CD4-positive, CD25-positive, alpha-beta regulatory T cell (primary cell): ENCODE data around the gene KIF26A. TPM values are rescaled to one million over a fixed set of nuclear protein-coding genes. Genes with fewer than 3 reads are reported as not detected.

Experiments
- ATAC-seq, 2 donors: fragments of 150-1000 bp; cut with Tn5 transposase; one replicate each; pipeline ENCODE4 v1.10.0; 2021; ENCODE audit warnings: low read depth in 2 of 2, moderate number of reproducible peaks in 2 of 2, moderate library complexity in 1 of 2
- DNase-seq, 3 donors: peaks; one replicate each; pipeline versions ENCODE4 v3.0.0 to v3.0.0-alpha.2; 2012 to 2022; ENCODE audit warnings: mixed read lengths in 1 of 3
- H3K27ac ChIP-seq: one replicate; pipeline ENCODE4 v1.7.0; 2013; ENCODE audit warnings: mild to moderate bottlenecking, low read length; ENCODE audit not compliant: insufficient read depth, poor library complexity, severe bottlenecking
- H3K27me3 ChIP-seq: one replicate; pipeline ENCODE4 v1.7.0; 2013; ENCODE audit warnings: low read length; ENCODE audit not compliant: control insufficient read depth, insufficient read depth
- H3K36me3 ChIP-seq: one replicate; pipeline ENCODE4 v1.7.0; 2013; ENCODE audit warnings: mild to moderate bottlenecking, low read length, moderate library complexity; ENCODE audit not compliant: control insufficient read depth, insufficient read depth
- H3K4me1 ChIP-seq: 2 replicates; pipeline ENCODE4 v1.7.0; 2013; ENCODE audit warnings: mild to moderate bottlenecking, low read length; ENCODE audit not compliant: insufficient read depth, control insufficient read depth, poor library complexity, severe bottlenecking
- H3K4me3 ChIP-seq: one replicate; pipeline ENCODE4 v1.7.0; 2013; ENCODE audit warnings: low read depth, mild to moderate bottlenecking, low read length, moderate library complexity
- H3K9me3 ChIP-seq, 2 experiments: 1 replicate in 1 of 2; 2 replicates in 1 of 2; pipeline ENCODE4 v1.7.0; 2013; ENCODE audit warnings: low read length in 2 of 2, mild to moderate bottlenecking in 1 of 2, moderate library complexity in 1 of 2; ENCODE audit not compliant: control insufficient read depth in 2 of 2
- H3K27ac Mint-ChIP-seq, 3 donors: one replicate each; pipeline ENCODE4 v1.8.0; 2020 to 2022; ENCODE audit warnings: mild to moderate bottlenecking in 3 of 3, mixed read lengths in 3 of 3, moderate library complexity in 2 of 3
- H3K27me3 Mint-ChIP-seq: one replicate; pipeline ENCODE4 v1.8.0; 2022; ENCODE audit warnings: mild to moderate bottlenecking, mixed read lengths
- H3K36me3 Mint-ChIP-seq: one replicate; pipeline ENCODE4 v1.8.0; 2020; ENCODE audit warnings: mixed read lengths
- H3K4me1 Mint-ChIP-seq, 4 donors: one replicate each; pipeline ENCODE4 v1.8.0; 2020 to 2022; ENCODE audit warnings: mixed read lengths in 4 of 4, mild to moderate bottlenecking in 1 of 4
- H3K4me3 Mint-ChIP-seq, 4 donors: one replicate each; pipeline ENCODE4 v1.8.0; 2020 to 2022; ENCODE audit warnings: mild to moderate bottlenecking in 4 of 4, mixed read lengths in 4 of 4, moderate library complexity in 3 of 4
- H3K9me3 Mint-ChIP-seq, 7 donors: one replicate each; pipeline ENCODE4 v1.8.0; 2020 to 2022; ENCODE audit warnings: mixed read lengths in 7 of 7, mild to moderate bottlenecking in 3 of 7, moderate library complexity in 2 of 7
- polyA plus RNA-seq, 4 donors: library from polyadenylated mRNA; unstranded; fragments of 300-500 nt; fragmentation: Illumina TruSeq; gene quantifications; one replicate each; pipeline ENCODE4 v1.2.3, GENCODE V29; 2021
- total RNA-seq: library from RNA; stranded (reverse); gene quantifications from one replicate; pipeline ENCODE4 v1.2.3, GENCODE V29; 2022

The KIF26A gene
- total and polyA plus RNA-seq, 5 donors from 2014 or later: 0.07 TPM; not detected in 4

GRCh38 chr14:104139460-104140212 is 1.2 kb downstream of the KIF26A start:
- no peaks in the 10 kb centered on the region for H3K27me3 ChIP-seq
- no peak for DNase-seq

DNA sequence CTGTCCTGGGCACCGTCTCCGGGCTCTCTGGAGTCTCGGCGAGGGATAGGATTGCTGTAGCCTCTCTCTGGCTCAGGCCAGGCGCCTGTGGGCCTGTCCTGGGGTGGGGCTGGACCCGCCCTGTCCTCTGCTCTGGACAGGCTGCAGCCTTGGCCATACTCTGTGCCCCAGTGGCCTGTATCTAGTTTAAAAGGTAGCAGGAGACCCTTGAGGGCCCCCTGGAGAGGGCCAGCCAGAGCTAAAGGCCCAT is 1.8 kb downstream of the KIF26A start:
- Mint-ChIP-seq H3K27ac (no peak overlapping the region), H3K27me3 (peaks cover 32% of the 10 kb centered on the region), H3K9me3 (peaks cover 0 to 2% (median 0%) of the 10 kb centered on the region in 7 donors), H3K4me3 (peak overlapping the region in 2 of 4 donors; percentile 32 to 48), H3K36me3 (no peaks in the 10 kb centered on the region), H3K4me1 (peaks cover 0 to 10% (median 0%) of the 10 kb centered on the region in 4 donors)
- H3K27ac ChIP-seq: no peak overlapping the region
- peaks cover 21% of the 10 kb centered on the region for H3K4me1 ChIP-seq
- DNase-seq: no peak
- no peaks in the 10 kb centered on the region for H3K27me3 ChIP-seq
- H3K9me3 ChIP-seq: no peaks in the 10 kb centered on the region
- no peak overlapping the region for H3K4me3 ChIP-seq
- H3K36me3 ChIP-seq: no peaks in the 10 kb centered on the region
- ATAC-seq: no peak

More at GRCh38 chr14:104139460-104140212, 1.2 kb downstream of the KIF26A start:
- H3K36me3 ChIP-seq: no peaks in the 10 kb centered on the region
- no peak overlapping the region for H3K4me3 ChIP-seq
- H3K4me1 ChIP-seq: peaks cover 21% of the 10 kb centered on the region
- no peak for ATAC-seq
- no peak overlapping the region for H3K27ac Mint-ChIP-seq
- peaks cover 0 to 2% (median 0%) of the 10 kb centered on the region in 7 donors for H3K9me3 Mint-ChIP-seq
- H3K9me3 ChIP-seq: no peaks in the 10 kb centered on the region
- H3K4me1 Mint-ChIP-seq: peaks cover 0 to 10% (median 0%) of the 10 kb centered on the region in 4 donors
- no peak overlapping the region for H3K27ac ChIP-seq
- peak overlapping the region in 2 of 4 donors; percentile 32 to 48 for H3K4me3 Mint-ChIP-seq
- peaks cover 37% of the 10 kb centered on the region for H3K27me3 Mint-ChIP-seq
- no peaks in the 10 kb centered on the region for H3K36me3 Mint-ChIP-seq

DNA sequence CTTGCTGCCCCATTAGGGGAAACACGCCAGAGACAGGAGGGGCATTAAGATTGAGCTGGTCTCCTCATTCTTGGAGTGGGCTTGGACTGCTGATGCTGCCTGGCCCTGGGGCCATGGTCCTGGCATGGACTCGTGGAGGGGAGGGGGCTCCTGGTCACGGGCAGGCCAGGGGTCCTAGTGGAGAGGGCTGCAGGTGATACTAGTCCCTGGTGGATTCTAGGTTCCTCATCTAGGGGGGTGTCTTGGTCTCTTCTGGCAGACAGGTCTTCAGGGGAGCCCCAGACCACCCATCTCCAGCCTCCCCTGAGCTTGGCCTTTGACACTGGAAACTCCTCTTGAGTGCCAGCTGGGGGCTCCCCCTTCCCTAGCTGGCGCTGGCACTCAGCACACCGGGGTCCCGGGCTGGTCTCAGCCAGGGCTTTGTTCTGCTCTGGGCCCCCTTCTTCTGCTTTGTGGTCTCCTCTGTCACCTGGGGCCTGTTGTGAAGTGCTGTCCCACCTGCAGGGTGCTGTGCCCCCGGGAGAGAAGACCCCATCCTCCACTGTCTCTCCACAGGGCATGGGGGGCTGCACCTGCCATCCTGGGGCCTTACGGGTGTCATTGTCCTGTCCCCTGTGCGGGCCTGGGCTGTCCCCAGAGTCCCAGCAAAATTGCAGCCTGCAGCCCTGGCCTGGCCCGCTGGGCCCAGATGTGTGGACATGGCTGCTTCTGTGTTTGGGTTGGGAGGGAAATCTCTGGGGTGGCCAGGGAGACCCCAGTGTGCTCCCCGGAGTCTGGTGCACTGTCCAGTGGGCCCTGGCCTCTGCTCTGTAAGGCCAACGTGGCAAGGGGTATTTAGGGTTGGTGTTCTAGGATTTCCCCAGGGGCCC is 2.3 kb downstream of the KIF26A start:
- H3K9me3 ChIP-seq: no peaks in the 10 kb centered on the region
- no peaks in the 10 kb centered on the region for H3K36me3 ChIP-seq
- no peak for ATAC-seq
- Mint-ChIP-seq H3K4me3 (no peak overlapping the region), H3K4me1 (peaks cover 0 to 7% (median 0%) of the 10 kb centered on the region in 4 donors), H3K9me3 (peaks cover 0 to 2% (median 0%) of the 10 kb centered on the region in 7 donors), H3K27ac (no peak overlapping the region), H3K27me3 (peaks cover 27% of the 10 kb centered on the region), H3K36me3 (no peaks in the 10 kb centered on the region)
- H3K27me3 ChIP-seq: no peaks in the 10 kb centered on the region
- H3K27ac ChIP-seq: no peak overlapping the region
- peaks cover 21% of the 10 kb centered on the region for H3K4me1 ChIP-seq
- no peak overlapping the region for H3K4me3 ChIP-seq
- no peak for DNase-seq

- no peaks in the 10 kb centered on the region for H3K9me3 ChIP-seq
- H3K27me3 ChIP-seq: no peaks in the 10 kb centered on the region
- no peak for ATAC-seq
- no peaks in the 10 kb centered on the region for H3K36me3 Mint-ChIP-seq
- no peaks in the 10 kb centered on the region for H3K36me3 ChIP-seq
- no peak overlapping the region for H3K4me3 ChIP-seq
- no peak for DNase-seq
- peaks cover 27% of the 10 kb centered on the region for H3K27me3 Mint-ChIP-seq
- H3K27ac ChIP-seq: no peak overlapping the region
- peaks cover 21% of the 10 kb centered on the region for H3K4me1 ChIP-seq
- peaks cover 0 to 7% (median 0%) of the 10 kb centered on the region in 4 donors for H3K4me1 Mint-ChIP-seq
- no peak overlapping the region for H3K27ac Mint-ChIP-seq
- peaks cover 0 to 2% (median 0%) of the 10 kb centered on the region in 7 donors for H3K9me3 Mint-ChIP-seq
- no peak overlapping the region for H3K4me3 Mint-ChIP-seq
Observed at GRCh38 chr14:104141621-104142091, 3.3 kb downstream of the KIF26A start.

DNA sequence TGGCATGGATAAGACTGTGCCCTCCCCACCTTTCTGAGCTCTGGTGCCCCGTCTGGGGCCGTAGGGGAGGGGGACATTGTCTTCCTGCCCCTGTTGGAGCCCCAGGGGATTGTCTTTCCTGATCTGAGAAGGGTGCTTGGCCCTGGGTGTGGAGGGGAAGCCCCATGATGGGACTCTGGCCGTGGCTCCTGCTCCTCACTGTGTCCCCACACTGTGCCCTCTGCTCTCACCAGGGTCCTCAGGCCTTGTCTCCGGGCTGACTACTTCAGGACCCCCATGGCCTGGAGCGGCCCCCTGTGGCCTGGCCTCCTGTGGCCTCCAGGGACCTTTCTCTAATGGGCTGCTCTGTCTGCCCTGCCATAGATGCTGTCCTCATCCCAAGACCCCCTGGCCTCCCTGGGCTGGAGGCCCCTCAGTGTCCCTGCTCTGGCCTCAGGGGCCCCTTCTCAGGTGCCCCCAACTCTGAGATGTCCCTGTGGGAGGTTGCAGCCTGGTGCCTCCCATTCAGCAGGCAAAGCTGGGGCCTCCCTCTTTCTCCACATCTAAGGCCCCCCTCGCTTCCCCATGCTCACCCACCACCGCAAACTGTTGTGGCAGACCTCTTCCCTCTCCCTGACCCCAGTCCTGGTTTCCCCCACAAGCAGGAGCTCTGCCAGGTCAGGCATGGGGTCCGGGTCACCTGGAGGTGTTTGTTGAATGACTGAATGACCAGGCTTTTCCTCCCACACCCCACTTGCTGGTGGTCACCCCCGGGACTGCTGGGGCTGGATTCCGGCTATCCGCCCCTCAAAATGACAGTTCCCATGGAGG is 4.0 kb downstream of the KIF26A start:
- Histone ChIP-seq H3K27me3 (no peaks in the 10 kb centered on the region), H3K9me3 (no peaks in the 10 kb centered on the region), H3K4me1 (peaks cover 16% of the 10 kb centered on the region), H3K36me3 (no peaks in the 10 kb centered on the region), H3K27ac (no peak overlapping the region), H3K4me3 (no peak overlapping the region)
- no peaks in the 10 kb centered on the region for H3K36me3 Mint-ChIP-seq
- DNase-seq (no peak), ATAC-seq (no peak)
- H3K9me3 Mint-ChIP-seq: peaks cover 0 to 2% (median 0%) of the 10 kb centered on the region in 7 donors
- H3K4me3 Mint-ChIP-seq: no peak overlapping the region
- H3K4me1 Mint-ChIP-seq: peaks cover 0 to 2% (median 0%) of the 10 kb centered on the region in 4 donors
- H3K27ac Mint-ChIP-seq: no peak overlapping the region
- peaks cover 21% of the 10 kb centered on the region for H3K27me3 Mint-ChIP-seq

- peaks cover 0 to 2% (median 0%) of the 10 kb centered on the region in 7 donors for H3K9me3 Mint-ChIP-seq
- H3K27ac Mint-ChIP-seq: no peak overlapping the region
- H3K27me3 Mint-ChIP-seq: peaks cover 21% of the 10 kb centered on the region
- Histone ChIP-seq H3K9me3 (no peaks in the 10 kb centered on the region), H3K4me1 (peaks cover 9% of the 10 kb centered on the region), H3K4me3 (no peak overlapping the region), H3K27me3 (no peaks in the 10 kb centered on the region), H3K36me3 (no peaks in the 10 kb centered on the region), H3K27ac (no peak overlapping the region)
- H3K4me1 Mint-ChIP-seq: peaks cover 0 to 2% (median 0%) of the 10 kb centered on the region in 4 donors
- ATAC-seq: no peak
- no peaks in the 10 kb centered on the region for H3K36me3 Mint-ChIP-seq
- H3K4me3 Mint-ChIP-seq: no peak overlapping the region
- no peak for DNase-seq
Observed at GRCh38 chr14:104142946-104143470, 4.6 kb downstream of the KIF26A start.
